Measurements from ENCODE around the gene OLA1. TPM values are rescaled to one million over a fixed set of nuclear protein-coding genes. Genes with fewer than 3 reads are reported as not detected.
A peak's percentile ranks its signal among the peaks of the same experiment; 100 is the strongest.

The OLA1 gene
- total RNA-seq, 3 donors from 2014 or later, result 56.0 to 73.7 (median 69.1) TPM

DNA sequence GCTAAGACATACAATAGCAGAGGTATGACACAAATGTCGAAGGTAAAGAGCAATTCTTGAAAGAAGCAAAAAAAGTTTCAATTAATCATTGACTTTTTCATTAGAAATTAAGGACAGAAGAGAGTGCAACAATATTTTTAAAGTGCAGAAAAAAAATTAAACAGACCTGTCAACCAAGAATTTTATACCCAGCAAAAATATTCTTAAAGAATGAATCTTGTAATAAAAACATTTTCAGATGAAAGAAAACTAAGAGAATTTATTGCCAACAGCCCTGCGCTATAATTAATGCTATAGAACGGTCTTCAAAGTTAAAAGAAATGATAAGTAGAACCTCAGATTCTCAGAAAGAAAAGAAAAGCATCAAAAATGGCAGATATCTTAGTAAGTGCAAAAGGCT, 79.0 kb downstream of the OLA1 start:
- TF ChIP-seq, protein P1, sequence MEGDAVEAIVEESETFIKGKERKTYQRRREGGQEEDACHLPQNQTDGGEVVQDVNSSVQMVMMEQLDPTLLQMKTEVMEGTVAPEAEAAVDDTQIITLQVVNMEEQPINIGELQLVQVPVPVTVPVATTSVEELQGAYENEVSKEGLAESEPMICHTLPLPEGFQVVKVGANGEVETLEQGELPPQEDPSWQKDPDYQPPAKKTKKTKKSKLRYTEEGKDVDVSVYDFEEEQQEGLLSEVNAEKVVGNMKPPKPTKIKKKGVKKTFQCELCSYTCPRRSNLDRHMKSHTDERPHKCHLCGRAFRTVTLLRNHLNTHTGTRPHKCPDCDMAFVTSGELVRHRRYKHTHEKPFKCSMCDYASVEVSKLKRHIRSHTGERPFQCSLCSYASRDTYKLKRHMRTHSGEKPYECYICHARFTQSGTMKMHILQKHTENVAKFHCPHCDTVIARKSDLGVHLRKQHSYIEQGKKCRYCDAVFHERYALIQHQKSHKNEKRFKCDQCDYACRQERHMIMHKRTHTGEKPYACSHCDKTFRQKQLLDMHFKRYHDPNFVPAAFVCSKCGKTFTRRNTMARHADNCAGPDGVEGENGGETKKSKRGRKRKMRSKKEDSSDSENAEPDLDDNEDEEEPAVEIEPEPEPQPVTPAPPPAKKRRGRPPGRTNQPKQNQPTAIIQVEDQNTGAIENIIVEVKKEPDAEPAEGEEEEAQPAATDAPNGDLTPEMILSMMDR (IDR thresholded peaks at IDR 0.05), result no peak
- no peak for TF ChIP-seq POLR2AphosphoS5 (IDR thresholded peaks at IDR 0.05)
- TF ChIP-seq POLR2A (IDR thresholded peaks at IDR 0.05), result no peak
- DNase-seq (ENCODE audit: low spot score in 2 of 2), result no peak
- H3K4me3 ChIP-seq, result no peak overlapping the region
- intact Hi-C loops (cut with DNase I; ENCODE audit: low total_unique reads), result no loop called here
- no peaks in the 10 kb centered on the region for H3K36me3 ChIP-seq
- no peaks in the 10 kb centered on the region for H3K27me3 ChIP-seq
- H3K4me1 ChIP-seq, result no peaks in the 10 kb centered on the region
- H3K27ac ChIP-seq, result no peak overlapping the region
- peaks cover 9 to 33% of the 10 kb centered on the region in 2 donors for H3K9me3 ChIP-seq

GRCh38 chr2:174166261-174166660, 82.1 kb downstream of the OLA1 start:
- Histone ChIP-seq H3K4me1 (no peaks in the 10 kb centered on the region), H3K36me3 (no peaks in the 10 kb centered on the region), H3K27me3 (no peaks in the 10 kb centered on the region), H3K4me3 (no peak overlapping the region), H3K9me3 (peaks cover 5 to 26% of the 10 kb centered on the region in 2 donors), H3K27ac (no peak overlapping the region)
- intact Hi-C loops (cut with DNase I; ENCODE audit: low total_unique reads), result no loop called here
- no peak for DNase-seq (ENCODE audit: low spot score in 2 of 2)
- TF ChIP-seq POLR2A (IDR thresholded peaks at IDR 0.05), result no peak

DNA sequence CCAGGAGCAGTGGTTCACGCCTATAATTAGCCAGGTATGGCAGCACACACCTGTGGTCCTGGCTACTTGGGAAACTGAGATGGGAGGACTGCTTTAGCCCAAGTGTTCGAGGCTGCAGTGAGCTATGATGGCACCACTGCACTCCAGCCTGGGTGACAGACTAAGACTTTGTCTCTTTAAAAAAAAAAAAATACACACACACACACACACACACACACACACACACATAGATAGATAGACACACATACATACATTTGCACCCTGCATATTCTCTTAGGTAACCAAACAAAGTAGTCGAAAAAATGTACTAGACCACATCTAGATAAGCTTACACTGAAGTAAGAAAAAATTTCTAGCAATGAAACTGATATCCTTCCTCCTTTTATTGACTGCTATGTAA, 86.8 kb downstream of the OLA1 start:
- Histone ChIP-seq H3K4me3 (no peak overlapping the region), H3K27me3 (no peaks in the 10 kb centered on the region), H3K27ac (no peak overlapping the region), H3K9me3 (no peaks in the 10 kb centered on the region), H3K36me3 (no peaks in the 10 kb centered on the region), H3K4me1 (no peaks in the 10 kb centered on the region)
- intact Hi-C loops (cut with DNase I; ENCODE audit: low total_unique reads), result no loop called here
- TF ChIP-seq, protein P1 (IDR thresholded peaks at IDR 0.05), result no peak
- TF ChIP-seq POLR2A (IDR thresholded peaks at IDR 0.05), result no peak
- TF ChIP-seq POLR2AphosphoS5 (IDR thresholded peaks at IDR 0.05), result no peak
- DNase-seq (ENCODE audit: low spot score in 2 of 2), result no peak

DNA sequence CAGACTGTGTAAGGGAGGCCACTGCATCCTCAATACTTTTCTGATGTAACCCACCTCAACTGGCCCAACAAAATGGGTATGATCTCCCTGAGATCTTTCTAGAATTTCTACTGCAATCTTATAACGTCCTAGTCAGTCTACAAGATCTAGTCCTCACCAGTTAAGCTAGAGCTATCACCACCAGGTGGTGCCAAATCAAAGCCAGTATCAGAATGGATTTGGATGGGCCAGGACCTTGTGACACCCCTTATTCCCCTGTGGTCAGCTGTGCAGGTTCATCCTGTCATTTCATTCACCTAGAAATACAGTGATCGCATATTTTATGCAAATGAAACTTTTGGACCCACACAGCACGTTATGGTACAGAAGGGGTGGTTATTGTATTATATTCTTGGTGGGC, 90.3 kb downstream of the OLA1 start:
- Histone ChIP-seq H3K4me1 (no peaks in the 10 kb centered on the region), H3K36me3 (no peaks in the 10 kb centered on the region), H3K9me3 (no peaks in the 10 kb centered on the region), H3K27me3 (no peaks in the 10 kb centered on the region), H3K4me3 (no peak overlapping the region), H3K27ac (no peak overlapping the region)
- no peak for DNase-seq (ENCODE audit: low spot score in 2 of 2)
- intact Hi-C loops (cut with DNase I; ENCODE audit: low total_unique reads), result no loop called here
- TF ChIP-seq, protein P1 (IDR thresholded peaks at IDR 0.05), result peak in 1 of 3 donors; percentile 23
- TF ChIP-seq POLR2A (IDR thresholded peaks at IDR 0.05), result no peak
- no peak for TF ChIP-seq POLR2AphosphoS5 (IDR thresholded peaks at IDR 0.05)

DNA sequence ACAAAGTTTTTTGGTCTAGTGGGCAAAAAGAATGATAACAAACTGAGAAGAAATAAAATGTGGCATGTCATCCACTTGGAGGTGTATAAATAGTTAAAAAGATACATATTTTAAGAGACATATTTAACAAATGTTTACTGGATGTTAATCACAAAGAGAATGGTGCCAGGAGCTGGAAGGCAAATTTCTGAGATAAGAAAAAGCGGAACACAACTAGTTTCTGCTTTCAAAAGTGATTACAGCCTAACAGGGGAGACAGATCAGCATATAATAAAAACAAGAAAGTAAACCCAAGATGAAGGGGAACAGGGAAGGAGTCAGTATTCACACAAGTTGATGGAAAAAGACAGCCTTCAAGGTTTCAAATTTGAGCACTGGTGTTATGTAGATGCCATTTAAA, 91.3 kb downstream of the OLA1 start:
- no peaks in the 10 kb centered on the region for H3K4me1 ChIP-seq
- no peak for TF ChIP-seq POLR2A (IDR thresholded peaks at IDR 0.05)
- no peak for TF ChIP-seq POLR2AphosphoS5 (IDR thresholded peaks at IDR 0.05)
- TF ChIP-seq, protein P1 (IDR thresholded peaks at IDR 0.05), result no peak
- intact Hi-C loops (cut with DNase I; ENCODE audit: low total_unique reads), result no loop called here
- no peak overlapping the region for H3K27ac ChIP-seq
- H3K27me3 ChIP-seq, result no peaks in the 10 kb centered on the region
- no peaks in the 10 kb centered on the region for H3K36me3 ChIP-seq
- H3K9me3 ChIP-seq, result no peaks in the 10 kb centered on the region
- no peak overlapping the region for H3K4me3 ChIP-seq
- no peak for DNase-seq (ENCODE audit: low spot score in 2 of 2)

All from breast epithelium (tissue), 4 donors.